HCT116 (cell line): ENCODE measurements around the gene RPS6KA2. TPM values are rescaled to one million over a fixed set of nuclear protein-coding genes. Genes with fewer than 3 reads are reported as not detected.

Experiments used
- ATAC-seq: fragments of 200-7000 bp; cut with Tn5 transposase; 2 replicates; pipeline ENCODE4 v1.9.1; 2020; ENCODE audit warnings: mild to moderate bottlenecking, moderate library complexity
- BruUV-seq: library from RNA; stranded (reverse); fragments of 400-500 nt; replicated peaks from 2 replicates; lab custom pipeline; 2021; lab: Mats Ljungman, UMichigan
- CTCF ChIA-PET: fragments of 300-600 bp; sonication (Branson Sonifier 250); formaldehyde crosslinking; loops from one replicate; lab custom pipeline; 2021; ENCODE audit warnings: antibody characterized with exemption; lab: Charles Lee
- POLR2A ChIA-PET: fragments of 300-600, 350-600 bp; sonication (Branson Sonifier 250); formaldehyde crosslinking; loops from one replicate; lab custom pipeline; 2021; ENCODE audit warnings: antibody characterized with exemption; lab: Charles Lee
- RAD21 ChIA-PET, 2 experiments: fragments of 300-600 bp; sonication (Branson Sonifier 250); formaldehyde crosslinking; loops; one replicate each; lab custom pipeline; 2023; ENCODE audit warnings: low total read pairs in 2 of 2; ENCODE audit not compliant: uncharacterized antibody in 2 of 2, unreplicated experiment in 2 of 2, low non-redundant PET in 1 of 2; lab: Charles Lee
- DNase-seq: peaks from one replicate; pipeline ENCODE4 v3.0.0-alpha.2; 2010; ENCODE audit warnings: low read depth, low spot score
- H2AFZ ChIP-seq: fragments of 200-600 bp; shearing (Covaris generic), sonication (generic); 2 replicates; pipeline ENCODE4 v1.6.1; 2017; ENCODE audit warnings: low read depth, mixed run types, mixed read lengths, antibody characterized with exemption, low read length; ENCODE audit not compliant: poor library complexity, severe bottlenecking
- H3K27ac ChIP-seq: 2 replicates; pipeline ENCODE4 v1.5.1; 2012; ENCODE audit warnings: low read depth, low read length
- H3K27me3 ChIP-seq: fragments of 200-600 bp; sonication (generic); 2 replicates; pipeline ENCODE4 v1.6.1; 2016; ENCODE audit warnings: mixed run types, low read length, mixed read lengths; ENCODE audit not compliant: insufficient read depth
- H3K36me3 ChIP-seq, 2 experiments: fragments of 200-500 bp in 1 of 2; fragments of 200-600 bp in 1 of 2; sonication (Bioruptor generic) in 1 of 2; sonication (generic) in 1 of 2; 2 replicates each; pipeline versions ENCODE4 v1.5.1 to v1.6.1; 2014 to 2016; ENCODE audit warnings: low read length in 2 of 2, inconsistent platforms in 1 of 2, mixed read lengths in 1 of 2, mixed run types in 1 of 2; ENCODE audit not compliant: insufficient read depth in 2 of 2, control insufficient read depth in 1 of 2
- H3K4me1 ChIP-seq, 2 experiments: fragments of 200-600 bp in 1 of 2; sonication (generic) in 1 of 2; 2 replicates each; pipeline versions ENCODE4 v1.5.1 to v1.6.1; 2012 to 2017; ENCODE audit warnings: low read length in 2 of 2, inconsistent platforms in 1 of 2, mild to moderate bottlenecking in 1 of 2, mixed read lengths in 1 of 2, mixed run types in 1 of 2, moderate library complexity in 1 of 2; ENCODE audit not compliant: insufficient read depth in 2 of 2, control insufficient read depth in 1 of 2
- H3K4me2 ChIP-seq: fragments of 200-600 bp; sonication (generic); 2 replicates; pipeline ENCODE4 v1.6.1; 2017; ENCODE audit warnings: mixed run types, low read length, mixed read lengths
- H3K4me3 ChIP-seq, 2 experiments: fragments of 200-600 bp in 1 of 2; sonication (generic) in 1 of 2; replicated peaks in 1 of 2; 2 replicates each; pipeline ENCODE4 v1.5.1; 2011 to 2016; ENCODE audit warnings: low read length in 2 of 2, control low read depth in 1 of 2, low read depth in 1 of 2, mild to moderate bottlenecking in 1 of 2, mixed read lengths in 1 of 2, mixed run types in 1 of 2
- H3K79me2 ChIP-seq: fragments of 200-600 bp; sonication (generic); 2 replicates; pipeline ENCODE4 v1.6.1; 2017; ENCODE audit warnings: mild to moderate bottlenecking, mixed run types, low read length, moderate library complexity, mixed read lengths; ENCODE audit not compliant: insufficient read depth
- H3K9ac ChIP-seq: fragments of 200-600 bp; sonication (generic); 2 replicates; pipeline ENCODE4 v1.6.1; 2016; ENCODE audit warnings: low read length, mixed read lengths
- H3K9me2 ChIP-seq: fragments of 200-600 bp; sonication (generic), shearing (Covaris generic); 2 replicates; pipeline ENCODE4 v1.6.1; 2017; ENCODE audit warnings: mixed run types, mild to moderate bottlenecking, moderate library complexity; ENCODE audit not compliant: insufficient read depth
- H3K9me3 ChIP-seq, 2 experiments: fragments of 200-500 bp in 1 of 2; fragments of 200-600 bp in 1 of 2; sonication (Bioruptor generic) in 1 of 2; sonication (generic) in 1 of 2; 2 replicates each; pipeline ENCODE4 v1.6.1; 2014 to 2017; ENCODE audit warnings: low read length in 2 of 2, mixed read lengths in 2 of 2, inconsistent platforms in 1 of 2, low read depth in 1 of 2, mild to moderate bottlenecking in 1 of 2, mixed run types in 1 of 2, moderate library complexity in 1 of 2; ENCODE audit not compliant: control insufficient read depth in 1 of 2, insufficient read depth in 1 of 2
- H4K20me1 ChIP-seq: fragments of 200-600 bp; sonication (generic), shearing (Covaris generic); 2 replicates; pipeline ENCODE4 v1.6.1; 2017; ENCODE audit warnings: mixed run types, mild to moderate bottlenecking, moderate library complexity; ENCODE audit not compliant: insufficient read depth
- CBX3 ChIP-seq: IDR thresholded peaks from 2 replicates; pipeline ENCODE4 v1.6.1; 2012; ENCODE audit warnings: low read depth
- CEBPB ChIP-seq: IDR thresholded peaks from 2 replicates; pipeline ENCODE4 v1.6.1; 2012; ENCODE audit warnings: low read depth
- CTCF ChIP-seq, 3 experiments: fragments of 200-600 bp in 1 of 3; sonication (generic) in 1 of 3; IDR thresholded peaks in 2 of 3; conservative IDR thresholded peaks in 1 of 3; 2 replicates each; pipeline ENCODE4 v1.5.1; 2012 to 2017; ENCODE audit warnings: low read depth in 2 of 3, low read length in 2 of 3, antibody characterized with exemption in 1 of 3, borderline replicate concordance in 1 of 3, control low read depth in 1 of 3, mild to moderate bottlenecking in 1 of 3, mixed read lengths in 1 of 3, mixed run types in 1 of 3, moderate library complexity in 1 of 3; ENCODE audit not compliant: insufficient read depth in 1 of 3
- ELF1 ChIP-seq: IDR thresholded peaks from 2 replicates; pipeline ENCODE4 v1.6.1; 2012; ENCODE audit warnings: low read depth, borderline replicate concordance
- EZH2 ChIP-seq: fragments of 200-600 bp; sonication (generic); IDR thresholded peaks from 2 replicates; pipeline ENCODE4 v1.6.1; 2017; ENCODE audit warnings: antibody characterized with exemption, mixed run types
- EZH2phosphoT487 ChIP-seq: fragments of 200-600 bp; IDR thresholded peaks from 2 replicates; pipeline ENCODE4 v1.6.1; 2018; ENCODE audit warnings: antibody characterized with exemption, borderline replicate concordance
- FOSL1 ChIP-seq: IDR thresholded peaks from 2 replicates; pipeline ENCODE4 v1.6.1; 2012; ENCODE audit warnings: low read depth
- JUND ChIP-seq: IDR thresholded peaks from 2 replicates; pipeline ENCODE4 v1.6.1; 2012
- MAX ChIP-seq: IDR thresholded peaks from 2 replicates; pipeline ENCODE4 v1.6.1; 2012
- POLR2AphosphoS5 ChIP-seq: IDR thresholded peaks from 2 replicates; pipeline ENCODE4 v1.6.1; 2011; ENCODE audit warnings: mild to moderate bottlenecking, low read depth, low read length, moderate library complexity
- RAD21 ChIP-seq: IDR thresholded peaks from 2 replicates; pipeline ENCODE4 v1.6.1; 2012; ENCODE audit warnings: low read depth, mild to moderate bottlenecking
- SIN3A ChIP-seq: IDR thresholded peaks from 2 replicates; pipeline ENCODE4 v1.6.1; 2012; ENCODE audit warnings: low read depth
- SRF ChIP-seq: IDR thresholded peaks from 2 replicates; pipeline ENCODE4 v1.6.1; 2012; ENCODE audit warnings: low read depth
- TCF7L2 ChIP-seq: IDR thresholded peaks from 2 replicates; pipeline ENCODE4 v1.7.0; 2011; ENCODE audit warnings: borderline replicate concordance, inconsistent platforms; ENCODE audit not compliant: insufficient read depth, insufficient read length; ENCODE audit errors: extremely low read depth
- YY1 ChIP-seq: IDR thresholded peaks from 2 replicates; pipeline ENCODE4 v1.6.1; 2011; ENCODE audit warnings: low read length, low read depth, moderate library complexity, mild to moderate bottlenecking; ENCODE audit not compliant: insufficient replicate concordance; ENCODE audit errors: extremely low read depth
- ZBTB33 ChIP-seq: IDR thresholded peaks from 2 replicates; pipeline ENCODE4 v1.6.1; 2011; ENCODE audit warnings: mild to moderate bottlenecking, low read length, moderate library complexity; ENCODE audit not compliant: insufficient replicate concordance; ENCODE audit errors: extremely low read depth
- ZFX ChIP-seq: fragments of 450-650 bp; IDR thresholded peaks from 2 replicates; pipeline ENCODE4 v1.6.1; 2017
- ZNF274 ChIP-seq: fragments of 200-500 bp; sonication (Bioruptor generic); IDR thresholded peaks from 2 replicates; pipeline ENCODE4 v1.6.1; 2014; ENCODE audit warnings: mild to moderate bottlenecking, low read depth, low read length, inconsistent platforms
- intact Hi-C: fragments of 100-400 bp; cut with micrococcal nuclease; formaldehyde crosslinking; loops from 2 replicates; pipeline ENCODE4 v1.10.0; 2022
- total RNA-seq: library from RNA; stranded (reverse); gene quantifications from one replicate; pipeline ENCODE4 v1.2.1, GENCODE V29; 2021; ENCODE audit not compliant: unreplicated experiment

RPS6KA2 gene
- total RNA-seq, 1 experiment from 2014 or later, result 8.5 TPM

DNA sequence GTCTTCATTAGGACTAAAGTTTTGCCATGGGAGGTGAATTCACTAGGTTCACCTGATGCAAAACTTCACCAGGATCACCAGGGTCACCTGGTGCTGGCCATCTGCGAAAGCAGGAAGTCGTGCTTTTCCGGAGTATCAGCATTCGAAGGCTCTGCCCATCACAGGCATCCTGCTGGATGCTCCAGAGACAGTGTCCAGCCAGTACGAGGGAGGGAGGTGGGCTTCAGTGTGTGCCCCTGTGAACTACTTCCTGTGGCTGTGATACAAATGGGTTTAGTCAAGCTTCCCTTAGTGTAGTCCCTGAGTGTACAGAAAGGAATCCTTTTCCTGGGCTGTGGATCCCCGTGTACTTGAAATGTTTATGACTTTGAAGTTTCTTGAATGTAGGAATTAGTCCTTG is 3.4 kb upstream of the RPS6KA2 start:
- BruUV-seq, result no TSS peak
- no peak for DNase-seq
- Histone ChIP-seq H3K9ac (no peak overlapping the region), H3K27me3 (no peaks in the 10 kb centered on the region), H4K20me1 (no peaks in the 10 kb centered on the region), H3K9me2 (no peaks in the 10 kb centered on the region), H3K9me3 (no peaks in the 10 kb centered on the region), H3K79me2 (no peaks in the 10 kb centered on the region), H3K4me3 (no peak overlapping the region), H3K27ac (no peak overlapping the region), H3K4me2 (no peak overlapping the region), H2AFZ (no peak overlapping the region)
- ATAC-seq, result no peak
- POLR2A ChIA-PET, result no interaction called here
- CTCF ChIA-PET, result no interaction called here
- TF ChIP-seq CTCF (IDR thresholded peaks at IDR 0.05 in 2 of 3, conservative IDR thresholded peaks at IDR 0.05 in 1 of 3; ENCODE audit: borderline replicate concordance in 1 of 3, insufficient read depth in 1 of 3, low read depth in 2 of 3, low read length in 2 of 3) (no peak), FOSL1 (no peak), MAX (no peak), CEBPB (no peak)
- TF ChIP-seq, all 23 proteins: peak for 0
- H3K36me3 ChIP-seq, result no peaks in the 10 kb centered on the region
- intact Hi-C loops, result no loop called here
- RAD21 ChIA-PET, result no interaction called here
- peaks cover 6 to 44% of the 10 kb centered on the region in 2 experiments; a peak in 3 of 4 replicates for H3K4me1 ChIP-seq

DNA sequence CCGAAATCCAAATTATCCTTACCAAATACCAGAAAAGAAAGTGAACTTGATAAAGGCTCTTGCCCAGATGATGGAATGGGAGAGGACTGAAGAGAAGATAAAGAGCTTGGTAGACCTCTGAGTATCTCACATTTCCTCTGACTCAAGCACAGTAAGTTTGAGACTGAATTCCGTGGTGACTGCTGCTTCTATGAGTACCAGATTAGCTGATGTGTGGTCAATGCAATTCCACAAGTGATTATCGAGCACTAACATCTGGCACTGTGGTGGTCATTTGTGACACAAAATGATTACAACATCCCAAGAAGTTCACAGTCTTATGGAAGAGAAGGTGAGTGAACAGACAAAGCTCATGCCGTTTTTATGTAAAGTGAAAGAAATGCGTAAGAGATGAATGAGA is 2.6 kb upstream of the RPS6KA2 start:
- Histone ChIP-seq H3K27ac (no peak overlapping the region), H3K4me2 (no peak overlapping the region), H3K9me3 (no peaks in the 10 kb centered on the region), H2AFZ (no peak overlapping the region), H3K9ac (no peak overlapping the region), H3K4me1 (peaks cover 6 to 39% of the 10 kb centered on the region in 2 experiments; a peak in 3 of 4 replicates), H3K4me3 (no peak overlapping the region), H3K9me2 (no peaks in the 10 kb centered on the region), H3K36me3 (no peaks in the 10 kb centered on the region), H3K27me3 (no peaks in the 10 kb centered on the region), H3K79me2 (no peaks in the 10 kb centered on the region), H4K20me1 (no peaks in the 10 kb centered on the region)
- ATAC-seq (no peak), DNase-seq (no peak)
- intact Hi-C loops, result loop anchor here (5.0 kb wide), 2 partner anchors 97 to 112 kb away; no protein-coding TSS in a partner anchor
- ChIA-PET CTCF (no interaction called here), RAD21 (interaction anchor here in 1 of 2 experiments (0.7 kb wide), 1 partner anchor 62 kb away, joined by 3 read pairs; no protein-coding TSS in a partner anchor), POLR2A (no interaction called here)
- BruUV-seq, result no TSS peak
- TF ChIP-seq TCF7L2, result no peak
- no peak for TF ChIP-seq ELF1
- no peak for TF ChIP-seq EZH2
- no peak for TF ChIP-seq EZH2phosphoT487
- TF ChIP-seq ZFX, result no peak
- no peak for TF ChIP-seq SRF
- TF ChIP-seq ZBTB33, result no peak
- TF ChIP-seq ZNF274, result no peak
- TF ChIP-seq CEBPB, result no peak
- TF ChIP-seq JUND, result no peak
- TF ChIP-seq RAD21, result no peak
- no peak for TF ChIP-seq FOSL1
- TF ChIP-seq POLR2AphosphoS5, result no peak
- TF ChIP-seq YY1, result no peak
- no peak for TF ChIP-seq SIN3A
- TF ChIP-seq CBX3, result no peak
